HepG2 (cell line): ENCODE data around the gene ZNF526. TPM values are rescaled to one million over a fixed set of nuclear protein-coding genes. Genes with fewer than 3 reads are reported as not detected.

Experiments used
- CBX5 ChIP-seq: sonication (generic); formaldehyde crosslinking; IDR thresholded peaks from 2 replicates; pipeline ENCODE4 v1.4.0; 2020; ENCODE audit warnings: missing genetic modification reagents, borderline replicate concordance
- CSRNP2 ChIP-seq: sonication (generic); formaldehyde crosslinking; conservative IDR thresholded peaks from 2 replicates; pipeline ENCODE4 v1.8.0; 2022; ENCODE audit warnings: low read depth, missing genetic modification reagents
- DDIT3 ChIP-seq: sonication (generic); formaldehyde crosslinking; IDR thresholded peaks from 2 replicates; pipeline ENCODE4 v1.4.0; 2020; ENCODE audit warnings: mild to moderate bottlenecking, missing genetic modification reagents
- HIVEP1 ChIP-seq: sonication (generic); formaldehyde crosslinking; IDR thresholded peaks from 2 replicates; pipeline ENCODE4 v1.4.0; 2020; ENCODE audit warnings: mild to moderate bottlenecking, missing genetic modification reagents
- JUNB ChIP-seq: sonication (generic); formaldehyde crosslinking; IDR thresholded peaks from 2 replicates; pipeline ENCODE4 v1.8.0; 2022; ENCODE audit warnings: missing genetic modification reagents, mild to moderate bottlenecking, borderline replicate concordance
- MBD4 ChIP-seq: IDR thresholded peaks from 2 replicates; pipeline ENCODE4 v1.6.1; 2012; ENCODE audit warnings: low read length, inconsistent platforms, borderline replicate concordance
- NFYB ChIP-seq: sonication (generic); formaldehyde crosslinking; IDR thresholded peaks from 2 replicates; pipeline ENCODE4 v1.4.0; 2020; ENCODE audit warnings: missing genetic modification reagents
- POLR2AphosphoS2 ChIP-seq: IDR thresholded peaks from 2 replicates; pipeline ENCODE4 v1.6.1; 2011; ENCODE audit warnings: low read depth, low read length, improper control_type of control experiment
- PRDM10 ChIP-seq: sonication (generic); formaldehyde crosslinking; IDR thresholded peaks from 2 replicates; pipeline ENCODE4 v1.4.0; 2020; ENCODE audit warnings: low read depth, missing genetic modification reagents
- TAF15 ChIP-seq: fragments of 200-400 bp; formaldehyde crosslinking; IDR thresholded peaks from one replicate; pipeline ENCODE4 v1.6.1; 2018; ENCODE audit warnings: mild to moderate bottlenecking, low read depth, low read length; ENCODE audit not compliant: poor library complexity, severe bottlenecking
- THAP8 ChIP-seq: sonication (generic); formaldehyde crosslinking; IDR thresholded peaks from 2 replicates; pipeline ENCODE4 v1.5.1; 2020; ENCODE audit warnings: missing genetic modification reagents, mild to moderate bottlenecking, borderline replicate concordance
- ZBTB7B ChIP-seq: sonication (generic); formaldehyde crosslinking; IDR thresholded peaks from 2 replicates; pipeline ENCODE4 v1.4.0; 2020; ENCODE audit warnings: missing genetic modification reagents
- ZNF101 ChIP-seq: sonication (generic); formaldehyde crosslinking; IDR thresholded peaks from 2 replicates; pipeline ENCODE4 v1.4.0; 2020; ENCODE audit warnings: mild to moderate bottlenecking, low read depth, missing genetic modification reagents, borderline replicate concordance
- ZNF207 ChIP-seq: fragments of 450-650 bp; IDR thresholded peaks from 2 replicates; pipeline ENCODE4 v1.6.1; 2016; ENCODE audit warnings: antibody characterized with exemption, borderline replicate concordance
- ZNF276 ChIP-seq: sonication (generic); formaldehyde crosslinking; IDR thresholded peaks from 2 replicates; pipeline ENCODE4 v1.4.0; 2020; ENCODE audit warnings: mild to moderate bottlenecking, low read depth, missing genetic modification reagents
- ZNF607 ChIP-seq: sonication (generic); formaldehyde crosslinking; IDR thresholded peaks from 2 replicates; pipeline ENCODE4 v1.5.1; 2020; ENCODE audit warnings: missing genetic modification reagents, mild to moderate bottlenecking, borderline replicate concordance
- ZNF747 ChIP-seq: sonication (generic); formaldehyde crosslinking; IDR thresholded peaks from 2 replicates; pipeline ENCODE4 v1.8.1; 2023; ENCODE audit warnings: missing genetic modification reagents, mild to moderate bottlenecking, borderline replicate concordance
- ZSCAN22 ChIP-seq: sonication (generic); formaldehyde crosslinking; IDR thresholded peaks from 2 replicates; pipeline ENCODE4 v1.4.0; 2020; ENCODE audit warnings: mild to moderate bottlenecking, missing genetic modification reagents
- polyA plus RNA-seq, 8 experiments: library from polyadenylated mRNA; depleted of rRNA in 3 of 8; stranded (reverse) in 7 of 8; unstranded in 1 of 8; fragments of >200 nt; fragmentation: Illumina TruSeq in 4 of 8; extraction: Trizol in 4 of 8; gene quantifications; 2 replicates each; pipeline versions ENCODE4 v1.2.1 to v1.2.3, GENCODE V29; 2011 to 2016; ENCODE audit warnings: low read depth in 4 of 8, missing spikeins in 1 of 8, mixed read lengths in 1 of 8; ENCODE audit not compliant: insufficient read depth in 1 of 8
- total RNA-seq, 5 experiments: library from RNA; depleted of rRNA; stranded (reverse); fragments of >200 nt; fragmentation: Illumina TruSeq; extraction: Trizol; gene quantifications; 2 replicates each; pipeline ENCODE4 v1.2.3, GENCODE V29; 2016; ENCODE audit warnings: low read depth in 1 of 5

Gene ZNF526
- total and polyA plus RNA-seq, 2 of the 13 experiments (the other 11 are each of a cell fraction or from before 2014, with no cell fraction given): 3.3 to 8.4 TPM

- TF ChIP-seq ZNF276 (CRISPR knock-in tag) (no peak), HIVEP1 (CRISPR knock-in tag) (peak; percentile 59; the same call in 1 of the 2 replicates), NFYB (CRISPR knock-in tag) (no peak), JUNB (CRISPR knock-in tag) (no peak), DDIT3 (no peak), PRDM10 (CRISPR knock-in tag) (no peak), THAP8 (no peak), MBD4 (peak; percentile 66; the same call in 1 of the 2 replicates), ZNF607 (peak; percentile 30; the same call in 1 of the 2 replicates), TAF15 (no peak), CSRNP2 (CRISPR knock-in tag) (no peak), ZNF747 (CRISPR knock-in tag) (no peak), POLR2AphosphoS2 (0 out of 2 replicates have a peak, but pooled peaks have one; percentile 29), ZNF207 (no peak), ZSCAN22 (no peak), ZNF101 (CRISPR knock-in tag) (no peak), ZBTB7B (CRISPR knock-in tag) (no peak), CBX5 (CRISPR knock-in tag) (no peak)
These were observed 26.2 kb downstream of the ZNF526 start (continued) for GRCh38 chr19:42246143-42246921.
